Activated CD8-positive, alpha-beta memory T cell treated with anti-CD3 and anti-CD28 coated beads, Interleukin-2, amount 50 U/mL, for 24 hours (primary cell): ENCODE data around the gene ERFL.
"Not testable (repeated sequence)": the region's sequence is repeated elsewhere in the genome, so short reads cannot be mapped to it uniquely, and the experiment has no call there.

Experiments used
- DNase-seq: peaks from one replicate; pipeline ENCODE4 v3.0.0-alpha.2; 2020; ENCODE audit errors: extremely low read depth

ERFL gene

DNA sequence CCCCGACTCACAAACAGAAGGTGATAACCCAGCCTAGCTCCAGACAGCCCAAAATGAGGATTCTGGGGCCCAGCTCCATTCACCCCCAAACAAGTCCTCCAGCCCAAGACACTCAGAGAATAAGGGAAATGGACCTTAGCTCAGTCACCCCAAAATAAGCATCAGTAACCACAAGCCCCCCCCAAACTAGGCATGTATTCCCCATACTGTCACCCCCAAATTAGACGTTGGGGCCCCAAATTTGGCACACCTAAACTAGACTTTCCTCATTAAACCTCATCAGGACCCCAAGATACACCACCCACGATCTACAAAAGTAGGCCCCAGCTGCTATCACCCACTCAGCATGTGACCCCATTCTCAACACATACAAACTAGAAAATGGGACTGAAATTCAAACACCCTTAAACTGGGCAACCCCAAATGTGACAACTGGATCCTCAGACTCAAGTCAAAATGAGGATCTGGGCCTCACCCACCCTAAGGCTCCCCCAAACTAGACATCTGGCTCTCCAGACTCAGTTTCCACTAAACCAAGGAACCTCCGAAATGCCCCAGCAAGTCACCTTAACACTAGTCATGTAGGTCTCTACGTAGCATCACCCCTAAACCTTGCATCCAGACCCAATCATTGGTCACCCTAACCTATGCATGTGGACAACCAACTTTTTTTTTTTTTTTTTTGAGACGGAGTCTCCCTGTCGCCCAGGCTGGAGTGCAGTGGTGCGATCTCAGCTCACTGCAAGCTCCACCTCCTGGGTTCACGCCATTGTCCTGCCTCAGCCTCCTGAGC, 13.4 kb upstream of the ERFL start:
- DNase-seq = no peak

GRCh38 chr19:41940731-41941409, 12.6 kb upstream of the ERFL start:
- no peak for DNase-seq

GRCh38 chr19:41939861-41940730, 11.8 kb upstream of the ERFL start:
- no peak for DNase-seq

- DNase-seq = not testable (repeated sequence)
These were observed 11.0 kb upstream of the ERFL start for GRCh38 chr19:41939209-41939608.

DNA sequence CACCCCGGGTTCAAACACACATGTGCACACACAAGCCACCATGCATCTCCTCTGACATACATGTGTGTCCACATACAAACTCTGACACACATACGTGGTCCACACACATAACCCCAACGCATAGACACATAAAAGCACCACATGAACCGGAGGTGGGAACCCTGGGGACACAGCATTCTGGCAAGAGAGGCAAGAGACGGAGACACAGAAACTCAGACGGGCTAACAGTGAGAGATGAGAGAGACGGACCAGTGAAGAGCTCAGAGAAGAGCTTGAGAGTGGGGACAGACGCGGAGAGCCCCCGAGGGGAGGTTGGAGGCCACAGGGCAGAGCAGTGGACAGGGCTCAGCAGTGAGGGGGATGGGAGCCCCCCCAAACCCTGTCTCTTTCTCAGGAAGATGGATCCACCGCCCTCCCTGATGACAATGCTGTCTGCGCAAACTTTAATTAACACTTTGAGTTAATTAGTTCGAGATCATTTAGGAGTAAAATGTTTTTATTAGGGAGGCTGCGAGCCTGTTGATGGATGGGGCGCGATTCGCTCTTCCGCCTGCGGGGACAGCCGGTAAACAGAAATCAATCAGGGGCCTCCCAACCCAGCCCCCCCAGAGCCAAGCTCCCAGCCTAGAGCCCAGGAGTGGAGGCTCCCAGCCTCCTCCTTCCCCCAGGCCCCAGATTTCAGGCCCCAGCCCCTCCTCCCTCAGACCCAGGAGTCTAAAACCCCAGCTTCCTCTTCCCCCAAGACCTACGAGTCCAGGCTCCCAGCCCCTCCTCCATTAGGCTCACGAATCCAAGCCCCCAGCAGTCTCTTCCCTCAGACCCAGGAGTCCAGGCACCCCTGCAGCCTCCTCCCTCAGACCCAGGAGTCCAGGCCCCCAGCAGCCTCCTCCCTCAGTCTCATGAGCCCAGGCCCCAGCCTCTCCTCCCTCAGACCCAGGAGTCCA, 9.5 kb upstream of the ERFL start:
- no peak for DNase-seq

GRCh38 chr19:41936961-41937360, 8.7 kb upstream of the ERFL start:
- no peak for DNase-seq

DNA sequence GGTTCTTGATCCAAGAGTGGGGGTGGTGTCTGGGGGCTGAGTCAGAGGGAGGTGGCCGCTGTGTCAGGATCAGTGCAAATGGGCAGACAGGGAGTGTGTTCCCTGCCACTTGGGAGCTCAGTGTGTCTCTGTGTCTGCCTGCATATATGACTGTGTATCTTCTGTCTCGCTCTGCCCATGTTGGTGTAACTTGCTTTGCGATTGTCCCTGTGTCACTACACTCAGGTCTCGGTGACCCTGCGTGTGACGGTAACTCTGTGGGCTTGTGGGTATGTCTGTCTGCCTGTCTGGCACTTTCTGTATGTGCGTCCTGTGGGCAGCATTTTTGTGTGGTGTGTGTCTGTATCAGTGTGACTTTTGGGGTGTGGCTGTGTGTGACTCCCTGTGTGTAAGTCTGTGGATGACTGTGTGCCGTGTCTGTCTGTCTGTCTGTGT, 8.2 kb upstream of the ERFL start:
- no peak for DNase-seq

DNA sequence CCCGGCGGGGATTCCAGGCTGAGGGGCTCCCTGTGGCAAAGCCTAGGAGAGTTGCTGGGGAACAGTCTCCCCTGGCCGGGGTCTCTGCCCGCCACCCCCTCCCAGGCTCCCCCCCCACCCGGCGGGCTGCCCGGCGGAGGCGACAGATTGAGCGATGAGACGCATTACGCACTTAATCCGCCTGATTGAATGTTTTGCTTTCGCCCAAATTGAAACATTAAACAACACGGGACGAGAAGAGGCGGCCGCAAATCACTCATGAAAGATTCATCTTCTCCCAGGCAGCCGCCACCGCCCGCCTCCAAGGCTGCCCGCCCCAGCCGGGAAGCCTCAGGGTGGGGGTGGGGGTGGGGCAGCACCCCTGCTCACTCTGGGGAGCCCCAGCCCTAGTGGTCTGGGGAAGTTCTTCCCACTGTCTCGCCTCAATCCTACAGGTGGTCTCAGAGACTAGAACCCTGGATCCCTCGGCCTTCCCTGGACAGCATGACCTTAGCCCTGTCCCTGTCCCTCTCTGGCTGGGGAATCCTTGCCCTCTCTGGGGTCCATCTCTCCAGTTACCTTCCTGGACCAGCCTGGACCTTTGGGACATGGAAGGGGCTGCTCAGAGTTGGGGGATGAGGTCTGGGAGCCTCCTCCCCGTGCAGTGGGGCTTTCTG, 7.6 kb upstream of the ERFL start:
- DNase-seq = no peak

DNA sequence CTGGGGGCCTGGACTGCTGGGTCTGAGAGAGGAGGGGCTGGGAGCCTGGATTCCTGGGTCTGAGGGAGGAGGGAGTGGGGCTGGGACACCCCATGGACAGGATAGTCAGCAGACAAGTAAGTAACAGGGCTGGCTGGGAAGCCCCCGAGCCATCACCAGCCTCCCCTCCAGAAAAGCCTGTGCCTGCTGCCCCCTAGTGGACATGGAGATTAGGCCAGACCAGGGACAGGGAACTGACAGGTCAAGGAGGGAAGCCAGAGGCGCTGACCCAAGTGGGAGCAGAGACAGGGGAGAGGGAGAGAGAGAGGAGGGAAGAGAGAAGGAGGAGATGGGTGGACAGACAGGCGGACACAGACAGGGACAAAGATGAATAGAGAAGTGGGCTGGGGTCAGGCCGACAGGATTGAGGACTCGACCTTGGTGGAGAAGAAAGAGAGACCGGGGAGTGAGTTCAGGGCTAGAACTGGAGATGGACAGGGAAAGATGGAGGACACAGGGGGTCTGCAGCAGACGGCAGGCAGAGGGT, 6.7 kb upstream of the ERFL start:
- DNase-seq = peak; percentile 55

- no peak for DNase-seq
These were observed 5.6 kb upstream of the ERFL start for GRCh38 chr19:41933693-41934426.

- no peak for DNase-seq
These were observed 4.6 kb upstream of the ERFL start for GRCh38 chr19:41932720-41933332.

GRCh38 chr19:41932259-41932719, 4.0 kb upstream of the ERFL start:
- no peak for DNase-seq

DNA sequence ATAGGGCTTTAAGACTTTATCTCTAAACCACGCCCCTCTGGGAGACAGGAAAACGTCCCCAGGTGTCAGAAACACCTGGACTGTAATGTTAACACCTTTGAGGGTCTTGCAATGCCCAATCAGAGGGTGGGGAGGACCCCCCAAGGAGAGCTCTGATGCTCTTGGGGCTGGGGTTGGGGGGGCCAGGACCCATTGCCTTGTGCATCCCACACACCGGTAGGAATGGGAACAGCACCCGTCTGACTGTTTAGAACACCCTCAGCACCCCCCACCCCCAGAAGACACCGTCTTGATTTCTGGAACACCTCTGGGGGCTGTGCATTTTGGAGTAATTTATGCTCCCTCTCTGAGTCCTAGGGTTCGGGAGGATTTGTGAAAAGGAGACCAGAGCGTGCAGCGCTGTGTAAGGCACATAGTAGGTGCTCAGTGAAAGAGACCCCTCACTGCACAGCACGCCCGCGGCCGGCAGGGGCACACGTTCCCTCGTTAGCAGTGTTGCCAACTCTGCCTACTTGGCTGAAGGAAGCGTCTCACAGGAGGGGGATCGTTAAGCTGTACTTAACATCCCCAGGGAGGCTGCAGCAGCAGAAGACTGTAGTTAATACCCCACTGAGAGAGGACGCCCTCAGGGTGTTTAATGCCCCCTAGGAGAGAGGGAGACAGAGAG, 2.8 kb upstream of the ERFL start:
- no peak for DNase-seq

- no peak for DNase-seq
These were observed 2.1 kb upstream of the ERFL start for GRCh38 chr19:41930322-41930722.

DNA sequence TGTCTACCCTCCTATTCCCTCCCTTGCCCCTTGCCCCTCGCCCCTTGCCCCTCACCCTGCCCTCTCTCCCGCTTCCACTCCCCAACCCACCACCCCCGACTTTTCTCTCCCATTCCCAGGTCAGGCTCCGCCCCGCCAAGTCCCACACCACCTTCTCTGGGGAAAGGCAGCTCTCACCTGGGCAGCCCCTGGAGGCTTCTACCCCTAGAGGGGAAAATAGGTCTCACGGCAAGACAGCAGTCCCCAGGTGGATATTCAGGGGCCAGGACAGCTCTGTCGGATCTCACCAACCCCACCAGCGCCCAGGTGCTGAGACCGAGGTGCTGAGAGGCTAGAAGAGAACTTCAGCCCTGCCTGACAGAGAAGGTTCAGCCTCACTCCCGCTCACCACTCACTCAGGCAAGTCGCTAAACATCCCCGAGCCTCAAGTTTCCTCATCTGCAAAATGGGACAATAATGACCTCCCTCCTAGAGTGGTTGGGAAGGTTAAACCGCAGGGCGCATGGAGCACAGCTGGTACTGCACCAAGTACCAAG, 1.4 kb upstream of the ERFL start:
- DNase-seq = no peak

- DNase-seq = no peak
These were observed 696 bp upstream of the ERFL start for GRCh38 chr19:41928754-41929535.

DNA sequence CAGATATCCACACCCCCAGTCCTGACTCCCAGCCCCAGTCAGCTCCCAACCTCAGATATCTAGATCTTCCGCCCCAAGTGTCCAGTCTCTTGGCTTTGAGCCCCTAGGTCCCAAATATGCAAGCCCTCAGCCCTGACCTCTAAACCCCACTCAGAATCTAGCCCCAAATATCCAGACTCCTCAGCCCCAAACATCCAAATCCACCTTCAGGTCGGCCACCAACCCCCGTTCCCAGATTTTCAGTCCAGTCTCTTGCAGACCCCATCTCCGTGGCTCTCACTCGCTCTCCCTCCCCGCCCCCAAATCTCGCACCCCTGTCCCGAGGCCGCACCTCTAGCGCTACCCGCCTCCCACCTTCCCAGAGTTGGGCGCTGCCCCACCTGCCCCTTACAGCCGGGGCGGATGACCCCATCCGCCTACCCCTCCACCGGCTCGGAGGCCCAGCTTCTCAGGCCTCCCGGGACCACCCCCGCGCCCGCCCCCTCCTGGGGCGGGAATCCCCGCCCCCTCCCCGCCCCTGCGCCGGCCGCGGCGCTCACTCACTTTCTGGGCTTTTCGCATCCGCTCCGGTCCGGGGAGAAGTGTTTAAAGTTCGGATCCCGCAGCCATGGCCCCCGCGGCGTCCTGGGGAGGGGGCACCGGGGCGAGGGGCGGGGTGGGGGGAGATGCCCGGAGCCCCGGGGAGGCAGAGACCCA, 604 bp downstream of the ERFL start:
- no peak for DNase-seq
